Measurements from ENCODE around the gene IKBKE. TPM values are rescaled to one million over a fixed set of nuclear protein-coding genes. Genes with fewer than 3 reads are reported as not detected.

Gene IKBKE
- polyA plus RNA-seq, 1 donor from 2014 or later: not detected

DNA sequence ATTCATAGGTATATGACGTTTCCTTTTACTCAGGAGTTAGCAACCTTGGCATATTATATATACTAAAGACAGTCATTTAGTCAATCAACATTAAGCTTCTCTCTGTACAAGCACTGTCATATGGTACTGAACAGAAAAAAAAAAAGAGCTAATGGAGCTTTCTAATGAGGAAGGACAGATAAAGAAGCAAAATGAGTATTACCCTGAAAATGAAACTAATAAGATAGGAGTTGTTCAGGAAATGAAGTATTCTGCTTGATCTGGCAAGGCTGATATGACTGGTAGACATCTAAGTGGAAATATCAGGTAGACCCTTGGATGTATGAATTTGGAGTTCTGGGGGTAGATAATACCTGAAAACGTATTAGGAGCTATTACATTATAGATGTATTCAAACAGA, 4.3 kb upstream of the IKBKE start:
- no peak overlapping the region for H3K4me3 ChIP-seq (ENCODE audit: low read length)
- no peaks in the 10 kb centered on the region for H3K27me3 ChIP-seq (ENCODE audit: insufficient read depth, low read depth, low read length)
- H3K36me3 ChIP-seq (ENCODE audit: insufficient read depth, low read length): no peaks in the 10 kb centered on the region
- no peaks in the 10 kb centered on the region for H3K9me3 ChIP-seq (ENCODE audit: low read length)
- H3K79me2 ChIP-seq (replicated peaks; ENCODE audit: insufficient read depth, low read length): no peaks in the 10 kb centered on the region
- H3K9me2 ChIP-seq (ENCODE audit: insufficient read depth, low read length): no peaks in the 10 kb centered on the region
- no peak overlapping the region for H3K27ac ChIP-seq (ENCODE audit: low read length)
- H3K4me2 ChIP-seq (ENCODE audit: low read length): no peak overlapping the region
- no peaks in the 10 kb centered on the region for H3F3A ChIP-seq (ENCODE audit: insufficient read depth, low read length, poor library complexity, severe bottlenecking)
- H2AFZ ChIP-seq (ENCODE audit: low read depth, low read length): no peak overlapping the region
- TF ChIP-seq CTCF (IDR thresholded peaks at IDR 0.05; ENCODE audit: poor library complexity, severe bottlenecking): no peak
- no peak for TF ChIP-seq REST (IDR thresholded peaks at IDR 0.05; ENCODE audit: borderline replicate concordance)
- TF ChIP-seq SMC3 (conservative IDR thresholded peaks at IDR 0.05; ENCODE audit: poor library complexity): no peak
- no peak for TF ChIP-seq TAF1 (IDR thresholded peaks at IDR 0.05; ENCODE audit: low read depth)
- no peak for TF ChIP-seq RAD21 (conservative IDR thresholded peaks at IDR 0.05)
- TF ChIP-seq MXI1 (conservative IDR thresholded peaks at IDR 0.05; ENCODE audit: poor library complexity, severe bottlenecking): no peak
- TF ChIP-seq EP300 (conservative IDR thresholded peaks at IDR 0.05; ENCODE audit: poor library complexity, severe bottlenecking): no peak
- no peak for TF ChIP-seq POLR2AphosphoS5 (IDR thresholded peaks at IDR 0.05)
- no peak for TF ChIP-seq EZH2 (IDR thresholded peaks at IDR 0.05; ENCODE audit: borderline replicate concordance, insufficient read depth, low read length, poor library complexity, severe bottlenecking)
- H3K9ac ChIP-seq (ENCODE audit: low read length): no peak overlapping the region
- no peaks in the 10 kb centered on the region for H4K20me1 ChIP-seq (ENCODE audit: insufficient read depth)

DNA sequence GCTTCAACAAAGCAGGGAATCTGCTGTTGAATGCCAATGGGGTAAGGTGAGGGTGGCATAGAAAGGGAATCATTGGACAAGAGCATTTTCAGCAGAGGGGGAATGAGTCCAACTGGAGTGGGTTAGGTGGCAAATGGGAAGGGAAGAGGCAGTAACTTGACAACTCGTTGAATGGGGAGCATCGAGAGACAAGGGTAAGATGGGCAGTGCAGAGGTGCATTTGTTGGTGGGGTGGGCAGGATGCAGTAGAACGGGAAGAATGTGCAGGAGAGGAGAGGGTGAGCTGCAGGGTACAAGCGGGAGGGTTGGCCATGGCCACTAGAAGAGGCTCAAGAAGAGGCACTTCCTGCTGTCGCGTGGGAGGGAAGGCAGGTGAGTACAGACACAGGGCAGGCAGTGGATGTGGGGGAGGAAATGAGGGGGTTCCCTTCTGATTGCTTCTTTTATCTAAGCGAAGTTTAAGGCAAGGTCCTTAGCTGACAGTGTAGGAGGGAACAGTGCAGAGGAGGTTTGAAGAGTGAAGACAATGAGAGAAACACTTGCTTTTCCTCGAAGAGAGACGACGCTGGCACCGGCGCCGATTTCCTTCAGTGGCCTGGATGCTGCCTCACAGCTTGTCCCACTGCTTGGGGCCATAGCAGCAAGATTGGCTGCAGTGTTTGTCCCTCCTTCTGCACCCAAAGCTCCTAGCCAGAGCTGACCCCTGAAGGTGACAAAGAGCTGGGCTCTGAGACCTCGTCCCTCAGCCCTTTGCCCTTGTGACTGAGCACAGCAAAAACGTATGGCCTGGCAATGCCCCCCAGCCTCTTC, 3.2 kb upstream of the IKBKE start:
- Histone ChIP-seq H4K20me1 (ENCODE audit: insufficient read depth) (no peaks in the 10 kb centered on the region), H3K27ac (ENCODE audit: low read length) (no peak overlapping the region), H3K27me3 (ENCODE audit: insufficient read depth, low read depth, low read length) (no peaks in the 10 kb centered on the region), H3K9me3 (ENCODE audit: low read length) (no peaks in the 10 kb centered on the region), H3F3A (ENCODE audit: insufficient read depth, low read length, poor library complexity, severe bottlenecking) (no peaks in the 10 kb centered on the region), H3K9ac (ENCODE audit: low read length) (no peak overlapping the region), H3K36me3 (ENCODE audit: insufficient read depth, low read length) (no peaks in the 10 kb centered on the region), H3K4me2 (ENCODE audit: low read length) (no peak overlapping the region), H2AFZ (ENCODE audit: low read depth, low read length) (no peak overlapping the region), H3K79me2 (replicated peaks; ENCODE audit: insufficient read depth, low read length) (no peaks in the 10 kb centered on the region), H3K9me2 (ENCODE audit: insufficient read depth, low read length) (no peaks in the 10 kb centered on the region), H3K4me3 (ENCODE audit: low read length) (no peak overlapping the region)
- TF ChIP-seq EP300 (conservative IDR thresholded peaks at IDR 0.05; ENCODE audit: poor library complexity, severe bottlenecking) (no peak), MXI1 (conservative IDR thresholded peaks at IDR 0.05; ENCODE audit: poor library complexity, severe bottlenecking) (no peak), EZH2 (IDR thresholded peaks at IDR 0.05; ENCODE audit: borderline replicate concordance, insufficient read depth, low read length, poor library complexity, severe bottlenecking) (no peak)
